Activated CD8-positive, alpha-beta memory T cell treated with anti-CD3 and anti-CD28 coated beads for 4 hours (primary cell): ENCODE data around the gene TMEM117.
"Not testable (repeated sequence)": the region's sequence is repeated elsewhere in the genome, so short reads cannot be mapped to it uniquely, and the experiment has no call there.

ENCODE experiments used
- DNase-seq, 2 donors: peaks; one replicate each; pipeline ENCODE4 v3.0.0-alpha.2; 2020; ENCODE audit warnings: low read depth in 2 of 2

The TMEM117 gene

DNA sequence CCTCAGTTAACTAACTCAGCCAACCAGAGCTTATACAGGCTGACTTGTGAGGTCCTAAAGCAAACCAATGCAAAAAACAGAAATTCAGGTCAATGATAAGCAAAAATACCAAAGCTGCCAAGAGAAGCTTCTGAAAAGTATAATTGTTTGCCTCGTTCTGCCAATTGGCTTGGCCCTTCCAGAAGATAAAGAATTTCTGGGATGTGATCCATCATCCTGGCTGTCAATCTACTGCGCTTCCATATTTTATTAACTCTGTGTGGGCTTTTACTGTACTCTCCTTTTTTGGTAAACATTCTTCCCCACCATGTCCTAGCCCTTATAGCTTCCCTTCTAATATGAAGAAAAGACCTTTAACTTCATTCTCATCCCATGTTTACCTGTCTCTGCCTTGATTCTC lies 387.9 kb downstream of the TMEM117 start:
- no peak for DNase-seq

DNA sequence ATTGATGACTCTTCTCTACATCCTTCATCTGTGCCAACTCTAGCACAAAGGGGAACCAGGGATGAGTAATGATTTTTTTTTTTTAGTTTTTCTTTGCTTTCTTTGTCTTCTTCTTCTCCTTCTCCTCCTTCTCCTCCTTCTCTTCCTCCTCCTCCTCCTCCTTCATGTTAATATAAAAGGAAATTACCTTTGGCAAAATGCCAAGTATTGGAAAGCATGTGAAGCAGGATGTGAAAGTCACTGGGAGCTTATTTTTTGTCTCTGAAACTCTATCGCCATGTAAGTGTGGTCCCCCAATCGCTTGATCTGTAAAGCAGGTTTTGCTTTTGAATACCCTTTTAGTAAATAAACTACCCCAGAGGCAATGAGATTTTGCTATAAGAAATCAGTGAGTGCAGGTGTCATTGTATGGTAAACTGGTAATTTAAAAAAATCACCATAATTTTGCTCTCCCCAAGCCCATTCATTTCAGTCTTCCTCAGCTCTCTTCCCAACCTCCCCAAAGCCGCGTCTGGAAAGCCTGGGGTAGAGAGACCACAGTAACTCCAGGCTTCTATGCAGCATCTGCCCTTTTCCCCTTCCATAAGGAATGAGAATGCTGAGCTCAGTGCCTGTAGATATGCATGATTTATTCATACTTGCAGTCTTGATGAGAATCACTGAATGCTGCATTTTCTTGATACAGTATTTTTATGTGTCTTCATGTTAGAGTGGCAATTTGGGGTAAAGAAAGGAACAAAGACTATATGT lies 388.7 kb downstream of the TMEM117 start:
- no peak for DNase-seq

DNA sequence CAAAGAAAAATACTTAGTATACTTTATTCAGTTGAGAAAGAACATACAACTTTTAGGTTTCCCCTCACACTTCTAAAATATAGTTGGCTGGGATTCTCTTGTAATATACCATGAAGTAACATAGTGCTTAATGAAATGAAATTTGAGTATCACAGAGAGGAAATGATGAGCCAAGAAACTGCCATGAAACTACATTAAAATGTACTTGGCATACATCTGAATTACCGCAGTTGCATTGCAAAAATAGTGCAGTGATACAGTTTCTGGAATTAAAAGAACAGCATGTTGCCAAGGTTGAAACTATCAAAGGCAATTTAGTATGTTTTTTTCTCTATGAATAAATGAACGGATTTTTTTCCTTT lies 389.2 kb downstream of the TMEM117 start:
- DNase-seq: no peak

DNA sequence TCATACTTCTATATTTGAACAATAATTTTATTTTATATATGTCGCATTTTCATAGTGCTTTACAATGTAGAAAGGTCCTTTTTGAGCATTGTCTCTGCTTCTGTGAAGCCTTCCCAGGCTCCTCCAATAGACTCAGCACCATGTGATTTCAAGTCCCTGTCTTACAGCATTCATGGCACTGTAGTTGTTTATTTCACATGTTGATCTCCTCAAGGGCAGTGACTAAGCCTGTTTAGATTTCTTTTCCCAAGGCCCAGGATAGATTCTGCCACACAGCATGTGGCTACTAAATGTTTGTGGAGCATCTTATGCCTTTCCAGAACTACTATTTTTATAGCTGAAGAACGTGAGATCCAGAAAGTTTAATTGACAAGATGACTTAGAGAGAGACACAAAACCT lies 391.7 kb downstream of the TMEM117 start:
- DNase-seq: no peak

DNA sequence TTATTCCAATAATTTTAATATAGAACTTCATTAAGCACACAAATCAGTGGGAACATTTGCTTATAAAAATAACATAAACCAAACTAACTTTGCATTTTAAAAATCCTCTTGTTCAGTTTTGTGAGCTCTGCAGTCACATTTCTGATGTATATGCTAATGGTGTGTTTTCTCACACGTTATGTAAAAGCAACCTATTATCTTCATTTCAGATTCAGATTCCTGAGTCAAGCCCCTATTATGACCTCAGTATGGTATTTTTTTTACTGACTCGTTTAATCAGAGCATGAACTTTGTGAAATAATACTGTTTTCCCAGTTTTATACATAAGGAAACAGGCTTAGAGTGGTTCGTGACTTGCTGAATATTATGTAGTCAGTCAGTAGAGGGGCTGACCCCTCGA lies 394.0 kb downstream of the TMEM117 start:
- no peak for DNase-seq

DNA sequence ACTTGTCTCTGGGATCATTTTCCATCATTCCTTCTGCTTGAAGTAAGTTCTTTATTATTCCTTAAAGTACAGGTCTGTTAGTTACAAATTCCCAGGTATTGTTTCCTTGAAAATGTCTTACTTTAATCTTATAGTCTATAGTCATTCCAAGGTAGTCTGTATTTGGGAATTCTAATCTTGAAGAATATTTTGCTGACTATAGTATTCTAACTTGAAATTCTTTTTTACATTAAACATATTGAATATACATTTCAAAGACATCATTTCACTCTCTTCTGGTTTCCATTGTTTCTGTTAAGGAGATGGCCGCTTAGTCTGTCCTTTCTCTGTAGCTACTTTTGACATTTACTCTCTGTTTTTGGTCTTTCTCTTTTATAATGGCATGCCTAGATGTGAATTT lies 399.8 kb downstream of the TMEM117 start:
- no peak for DNase-seq

DNA sequence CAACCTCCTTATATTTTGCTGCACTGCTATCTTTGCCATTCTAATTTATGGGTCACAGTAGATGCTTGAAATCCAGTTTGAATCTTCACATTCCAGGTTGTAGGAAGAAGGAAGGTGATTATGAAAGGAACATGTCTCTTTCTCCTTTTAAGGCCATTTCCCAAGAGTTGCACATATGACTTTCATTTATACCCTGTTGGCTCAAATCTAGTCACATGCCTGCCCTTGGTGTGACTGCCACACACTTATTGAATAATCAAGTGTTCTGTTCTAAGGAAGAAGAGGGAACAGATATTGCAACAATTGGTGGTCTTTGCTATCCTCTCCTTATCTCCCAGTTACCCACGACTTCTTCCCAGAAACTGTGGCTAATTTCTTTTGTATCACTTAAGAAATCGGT lies 404.3 kb downstream of the TMEM117 start:
- DNase-seq: no peak

DNA sequence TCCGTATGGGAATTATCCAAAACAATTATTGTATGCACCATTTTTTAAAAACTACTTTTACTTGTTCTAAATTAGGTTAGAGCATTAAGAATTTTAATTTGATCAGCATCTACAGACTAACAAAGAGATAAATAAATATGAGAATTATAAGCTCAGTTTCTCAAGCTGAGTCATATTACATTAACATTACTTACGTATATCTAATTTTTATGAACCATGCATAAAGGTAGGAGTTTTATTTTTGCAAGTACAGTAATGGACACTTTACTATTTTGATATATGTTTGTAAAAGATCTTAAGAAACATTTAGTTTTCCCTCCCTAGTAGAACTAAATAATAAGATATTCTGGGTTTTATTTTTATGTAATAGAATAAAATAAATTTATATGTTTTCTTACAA lies 410.1 kb downstream of the TMEM117 start:
- DNase-seq: no peak

DNA sequence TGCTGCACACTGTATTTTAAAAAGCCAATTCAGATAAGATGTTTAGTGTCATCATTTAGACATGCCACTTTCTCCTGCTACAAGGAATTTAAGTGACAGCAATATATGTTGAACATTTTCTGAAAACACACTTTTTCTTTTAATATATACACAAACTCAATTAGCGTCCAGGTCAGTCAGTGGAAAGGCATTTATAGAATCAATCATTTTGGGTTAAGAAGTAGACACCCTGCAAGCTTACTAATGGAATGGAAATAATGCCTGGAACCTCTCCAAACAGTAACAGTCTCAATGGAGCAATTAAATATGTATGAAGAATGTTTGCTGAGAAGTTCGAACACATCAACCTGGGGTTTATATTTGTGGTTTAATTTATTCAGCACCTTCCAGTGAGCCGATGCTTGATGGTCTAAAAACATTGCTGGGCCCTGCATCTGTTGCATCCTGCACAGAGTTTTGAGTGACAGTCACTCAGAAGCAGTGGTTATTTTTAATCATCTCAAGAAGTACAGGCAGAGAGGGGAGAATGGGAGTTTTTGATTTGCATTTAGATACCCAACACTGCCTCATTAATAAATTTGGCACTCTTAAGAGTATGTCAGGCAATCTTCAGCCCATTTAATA lies 410.7 kb downstream of the TMEM117 start:
- DNase-seq: no peak

DNA sequence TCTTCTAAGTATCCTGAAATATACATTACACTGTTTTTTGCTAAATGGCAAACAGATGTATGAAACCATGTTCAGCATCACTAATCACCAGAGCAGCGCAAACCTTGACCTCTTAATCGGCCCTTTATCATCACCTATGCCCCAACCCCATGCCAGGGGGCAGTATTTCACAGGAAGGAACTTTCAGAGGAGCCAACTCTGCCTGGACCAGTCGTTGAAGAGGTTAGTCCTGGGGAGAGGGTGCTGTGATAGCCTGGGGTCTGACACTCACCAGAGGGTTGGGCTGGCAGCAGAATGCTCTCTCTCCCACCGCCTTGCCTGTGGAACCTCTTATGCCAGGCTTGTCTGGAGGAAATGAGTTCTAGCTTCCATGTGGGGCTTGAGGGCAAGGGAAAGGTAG lies 411.7 kb downstream of the TMEM117 start:
- no peak for DNase-seq

DNA sequence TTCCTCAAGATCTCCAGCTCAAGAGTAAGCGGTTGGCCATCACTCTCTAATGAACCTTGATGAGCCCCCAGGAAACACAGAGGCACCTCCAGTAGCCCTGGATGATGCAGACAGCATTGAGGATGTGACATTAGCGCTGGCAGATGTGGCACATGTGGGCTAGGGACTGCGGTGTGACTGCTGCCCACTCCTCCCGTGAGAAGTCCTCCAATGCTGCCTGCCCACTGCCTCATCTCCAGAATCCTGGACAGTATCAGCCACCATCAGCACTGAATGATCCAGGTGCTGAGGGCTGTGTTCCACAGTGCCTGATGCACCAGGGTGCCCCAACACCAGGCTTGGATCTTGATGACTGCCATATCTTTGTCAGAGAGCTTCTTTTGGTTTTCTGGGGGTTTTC lies 412.6 kb downstream of the TMEM117 start:
- no peak for DNase-seq

DNA sequence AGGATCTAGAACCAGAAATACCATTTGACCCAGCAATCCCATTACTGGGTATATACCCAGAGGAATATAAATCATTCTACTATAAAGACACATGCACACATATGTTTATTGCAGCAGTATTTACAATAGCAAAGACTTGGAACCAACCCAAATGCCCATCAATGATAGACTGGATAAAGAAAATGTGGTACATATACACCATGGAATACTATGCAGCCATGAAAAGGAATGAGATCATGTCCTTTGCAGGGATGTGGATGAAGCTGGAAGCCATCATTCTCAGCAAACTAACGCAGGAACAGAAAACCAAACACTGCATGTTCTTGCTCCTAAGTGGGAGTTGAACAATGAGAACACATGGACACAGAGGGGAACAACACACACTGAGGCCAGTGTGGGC lies 414.6 kb downstream of the TMEM117 start:
- not testable (repeated sequence) for DNase-seq

DNA sequence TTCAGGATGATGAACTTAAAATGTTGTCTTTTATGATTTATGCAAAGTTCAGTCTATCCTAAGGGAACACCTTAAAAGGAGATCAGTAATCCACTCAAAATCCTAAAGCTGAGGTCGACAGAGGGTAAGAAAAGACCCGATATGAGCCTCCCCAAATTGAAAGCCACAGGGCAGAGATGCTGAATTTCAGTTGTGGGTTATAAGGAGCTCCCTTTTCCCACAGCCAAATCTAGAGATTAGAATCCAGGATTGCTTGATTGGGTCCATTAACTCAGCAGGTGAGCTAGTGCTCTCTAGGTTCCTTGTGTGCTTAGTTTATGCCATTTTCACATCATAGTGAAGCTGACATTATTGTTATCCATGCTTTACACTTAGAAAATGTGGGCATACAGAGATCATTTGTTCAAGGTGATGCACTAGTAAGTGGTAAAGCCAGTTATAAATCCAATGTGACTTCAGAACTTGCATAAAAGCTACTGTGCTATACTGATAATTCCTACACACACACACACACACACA lies 417.5 kb downstream of the TMEM117 start:
- DNase-seq: no peak

DNA sequence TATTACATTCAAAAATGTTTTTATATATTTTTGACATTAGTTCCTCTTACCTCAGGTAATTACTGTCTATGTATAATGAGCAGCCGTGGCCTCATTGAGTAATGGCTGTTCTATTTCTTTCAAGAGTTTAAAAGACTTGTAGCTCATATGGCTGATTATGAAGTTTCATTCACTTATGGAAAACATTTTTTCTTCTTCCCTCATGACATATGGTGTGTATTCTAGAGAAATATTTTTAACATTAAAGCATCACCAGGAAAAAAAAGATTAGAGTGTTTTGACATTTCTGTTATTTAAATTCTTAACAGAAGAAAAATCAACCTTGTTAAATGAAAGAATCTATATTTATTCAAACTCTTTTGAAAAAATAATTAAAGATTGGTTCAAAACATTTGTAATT lies 422.4 kb downstream of the TMEM117 start:
- no peak for DNase-seq

DNA sequence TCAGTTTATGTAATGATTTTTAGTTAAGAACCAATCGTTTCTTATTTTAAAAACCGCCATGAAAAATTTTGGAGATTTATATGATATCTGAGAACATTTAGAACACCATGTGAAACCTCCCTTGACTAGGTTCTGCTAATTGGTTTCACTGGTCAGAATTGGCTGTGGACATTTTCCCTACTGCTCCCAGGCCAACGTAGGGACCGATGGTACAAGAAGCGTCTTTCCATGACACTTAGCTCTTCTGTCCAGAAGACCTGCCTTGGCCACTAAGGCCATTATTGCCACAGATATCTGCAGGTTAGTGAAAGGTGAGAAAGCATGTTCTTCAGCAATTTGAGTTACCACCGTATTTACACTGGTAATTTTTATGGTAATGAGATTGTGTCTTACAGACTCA lies 424.0 kb downstream of the TMEM117 start:
- DNase-seq: no peak

DNA sequence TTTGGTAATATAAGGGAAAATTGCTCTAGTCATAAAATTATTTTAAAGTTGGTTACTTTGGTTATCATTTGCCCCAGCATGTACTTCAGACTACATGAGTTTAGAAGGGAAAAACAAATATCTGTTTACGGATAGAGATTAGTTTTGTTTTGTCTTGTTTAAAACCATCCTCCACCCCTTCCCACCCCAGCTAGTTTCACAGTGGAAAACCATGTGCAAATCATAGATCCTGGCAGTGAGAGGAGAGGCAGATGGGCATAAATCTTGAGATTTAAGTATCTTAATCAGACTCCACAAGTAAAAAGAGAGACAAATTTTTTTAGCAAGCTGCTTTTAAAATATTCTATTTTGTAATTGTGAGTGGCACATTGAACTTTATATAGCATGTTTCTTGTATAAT lies 424.7 kb downstream of the TMEM117 start:
- no peak for DNase-seq

DNA sequence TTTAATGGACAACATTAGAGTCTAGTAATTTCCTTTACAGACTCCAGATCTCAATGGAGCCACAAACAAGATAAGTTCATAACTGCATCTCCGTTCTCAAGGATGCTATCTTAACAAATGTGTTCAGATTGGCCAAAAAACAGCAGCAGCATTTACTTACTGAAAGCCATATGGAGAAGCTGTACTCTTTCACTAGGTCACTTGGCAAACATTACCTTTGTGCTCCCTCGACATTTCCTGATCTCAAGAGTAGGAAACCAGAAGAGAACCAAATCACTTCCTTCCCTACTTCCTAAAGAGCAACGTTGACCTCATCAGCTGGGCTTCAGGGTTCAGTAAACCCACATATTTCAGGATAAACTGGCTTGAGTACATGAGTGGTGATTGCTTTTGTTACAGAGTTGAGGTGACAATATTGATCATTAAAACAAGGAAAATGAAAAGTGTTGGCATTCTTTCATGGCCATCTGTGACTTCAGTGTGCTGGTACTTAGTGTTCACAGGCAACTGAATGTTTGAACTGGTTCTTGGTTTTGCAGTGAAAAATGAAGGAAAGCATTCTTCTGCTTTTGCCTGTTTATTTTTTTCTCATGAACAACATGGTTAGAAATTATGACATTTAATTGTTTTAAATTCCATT lies 449.6 kb downstream of the TMEM117 start:
- DNase-seq: no peak

DNA sequence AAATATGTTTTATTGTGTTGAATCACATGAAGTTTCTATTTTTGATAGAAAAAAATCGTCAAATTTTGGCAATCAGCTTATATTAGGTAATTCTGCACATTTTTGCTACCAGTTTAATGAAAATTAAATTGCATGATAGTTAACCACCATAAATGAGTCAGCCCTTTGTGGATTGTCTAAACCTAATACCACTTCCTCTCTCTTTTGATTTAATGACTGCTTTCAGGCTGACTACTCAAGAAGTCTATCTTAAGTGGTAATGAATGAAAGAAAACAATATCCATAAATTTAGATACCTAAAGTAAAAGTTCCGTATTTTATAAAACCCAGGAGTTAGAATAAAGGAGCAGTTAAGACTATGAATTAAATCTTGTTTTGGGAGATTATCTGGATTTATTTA lies 450.5 kb downstream of the TMEM117 start:
- DNase-seq: no peak

DNA sequence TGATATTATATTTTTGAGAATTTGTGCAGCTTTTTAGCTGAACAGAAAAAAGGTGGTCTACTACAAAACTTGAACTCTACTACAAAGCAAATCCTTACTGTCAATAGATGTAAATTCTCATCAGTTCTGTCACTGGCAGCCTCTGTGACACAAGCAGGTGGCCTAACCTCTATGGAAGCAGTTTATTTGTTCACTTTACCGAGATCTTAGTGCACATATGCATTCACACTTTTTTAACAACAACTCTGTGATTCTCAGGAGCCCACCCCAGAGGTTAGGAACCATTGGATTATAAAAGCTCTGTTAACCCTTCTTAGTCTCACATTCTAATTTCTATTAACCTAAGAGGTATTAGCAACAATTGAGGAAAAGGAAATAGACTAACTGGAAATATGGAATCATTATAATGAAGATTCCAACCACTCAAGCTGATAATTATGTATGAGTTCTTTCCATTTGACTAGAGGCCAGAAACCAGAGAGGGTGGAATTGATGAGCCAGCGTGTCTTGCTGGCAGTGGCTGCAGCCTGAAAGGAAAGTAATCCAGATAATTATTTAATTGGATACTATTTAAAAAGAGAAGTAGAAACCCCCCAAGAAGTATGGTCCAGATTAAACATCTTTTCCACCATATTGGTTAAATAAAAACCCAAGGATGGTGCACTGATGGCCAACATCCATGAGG lies 451.1 kb downstream of the TMEM117 start:
- no peak for DNase-seq

DNA sequence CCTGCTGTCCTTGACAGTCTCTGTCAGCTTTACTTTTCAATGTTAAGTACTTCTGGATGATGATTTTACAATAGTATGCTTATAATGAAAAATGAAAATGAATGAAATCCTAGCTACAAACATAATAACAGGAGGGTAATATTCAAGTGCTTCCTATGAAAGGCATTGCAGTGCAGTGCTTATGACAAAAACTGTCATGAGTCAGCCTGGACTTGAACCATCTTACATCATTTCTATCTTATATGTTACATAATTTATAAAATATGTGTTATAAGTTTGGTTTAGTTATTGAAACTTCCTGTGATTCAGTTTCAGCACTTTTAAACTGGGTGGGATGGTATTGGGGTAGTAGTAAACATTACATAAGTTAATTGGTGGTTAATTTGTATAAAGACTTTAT lies 451.7 kb downstream of the TMEM117 start:
- no peak for DNase-seq

DNA sequence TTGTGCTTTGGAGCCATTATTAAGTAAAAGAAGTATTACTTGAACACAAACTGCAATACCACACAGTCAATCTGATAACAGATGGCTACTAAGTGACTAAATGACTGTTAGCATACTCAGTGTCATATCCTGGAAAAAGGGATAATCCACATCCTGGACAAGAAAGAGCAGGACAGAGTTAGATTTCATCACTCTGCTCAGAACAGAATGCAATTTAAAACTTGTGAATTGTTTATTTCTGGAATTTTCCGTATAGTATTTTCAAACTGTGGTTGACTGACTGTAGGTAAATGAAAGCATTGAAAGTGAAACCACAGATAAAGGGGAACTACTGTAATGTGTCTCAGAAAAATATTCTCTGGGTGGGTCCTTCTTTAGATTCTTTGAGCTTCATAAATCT lies 458.8 kb downstream of the TMEM117 start:
- DNase-seq: no peak

DNA sequence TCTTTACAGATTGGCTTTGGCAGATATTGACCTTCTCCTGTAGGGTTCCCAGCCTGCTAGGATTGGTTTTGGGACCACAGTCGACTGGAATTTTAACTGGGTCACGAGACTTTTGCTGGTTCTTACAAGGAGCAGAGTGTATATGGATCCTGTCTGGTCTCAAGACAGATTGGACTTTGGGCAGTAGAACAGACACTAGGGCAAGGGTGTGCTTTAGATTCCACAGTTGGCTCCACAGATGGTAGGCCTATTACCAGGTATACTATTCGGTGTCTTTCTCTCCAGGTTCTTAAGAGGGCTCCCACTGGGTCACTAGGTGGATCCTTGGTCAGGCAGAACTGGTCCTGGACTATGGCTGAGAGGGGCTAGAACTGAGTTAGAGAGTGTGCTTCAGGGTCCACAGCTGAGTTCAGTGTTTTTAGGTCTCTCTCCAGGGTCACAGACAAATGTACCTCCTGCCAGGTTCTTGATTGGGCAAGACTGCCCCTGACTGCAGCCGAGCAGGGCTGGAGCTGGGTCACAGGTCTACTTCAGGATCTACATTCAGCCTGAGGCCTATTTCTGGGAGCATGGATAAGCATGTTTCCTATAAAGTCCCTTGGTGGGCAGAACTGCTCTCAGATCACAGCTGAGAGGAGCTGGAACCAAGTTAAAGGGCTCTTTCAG lies 460.2 kb downstream of the TMEM117 start:
- DNase-seq: no peak
